Activated CD4-positive, alpha-beta T cell treated with anti-CD3 and anti-CD28 coated beads, Interleukin-2, amount 50 U/mL, for 16 hours (primary cell): ENCODE measurements around the gene RPS15.
"Not testable (repeated sequence)": the region's sequence is repeated elsewhere in the genome, so short reads cannot be mapped to it uniquely, and the experiment has no call there.

Source experiments
- DNase-seq: peaks from one replicate; pipeline ENCODE4 v3.0.0-alpha.2; 2020

RPS15 gene

DNA sequence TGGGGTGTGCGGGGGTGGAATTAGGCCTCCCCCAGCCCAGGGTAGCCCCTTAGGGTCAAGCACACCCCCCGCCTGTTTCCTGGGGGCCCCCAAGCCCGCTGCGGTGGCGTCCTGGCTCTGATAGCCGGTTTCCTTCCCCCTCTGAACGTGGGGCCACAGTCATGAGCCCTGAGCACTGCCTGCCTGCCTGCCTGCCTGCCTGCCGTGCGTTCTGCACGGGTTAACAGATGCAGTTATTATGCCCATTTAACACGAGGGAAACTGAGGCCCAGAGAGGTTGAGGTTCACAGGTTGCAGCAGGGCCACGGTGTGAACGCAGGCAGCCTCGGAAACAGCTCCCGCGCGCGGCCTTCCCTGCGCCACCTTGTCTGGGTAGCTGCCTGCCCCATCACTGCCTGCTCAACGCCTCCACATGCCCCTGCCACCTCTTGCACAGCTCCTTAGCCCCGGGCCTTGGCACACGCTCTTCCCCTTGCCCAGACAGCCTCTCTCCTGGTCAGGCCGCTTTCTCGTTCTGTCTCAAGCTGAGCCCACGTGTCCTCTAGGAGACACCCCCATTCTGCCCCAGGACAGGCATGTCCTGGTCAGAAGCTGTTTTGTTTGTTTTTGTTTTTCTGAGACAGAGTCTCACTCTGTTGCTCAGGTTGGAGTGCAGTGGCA is 35.7 kb upstream of the RPS15 start:
- DNase-seq = no peak

DNA sequence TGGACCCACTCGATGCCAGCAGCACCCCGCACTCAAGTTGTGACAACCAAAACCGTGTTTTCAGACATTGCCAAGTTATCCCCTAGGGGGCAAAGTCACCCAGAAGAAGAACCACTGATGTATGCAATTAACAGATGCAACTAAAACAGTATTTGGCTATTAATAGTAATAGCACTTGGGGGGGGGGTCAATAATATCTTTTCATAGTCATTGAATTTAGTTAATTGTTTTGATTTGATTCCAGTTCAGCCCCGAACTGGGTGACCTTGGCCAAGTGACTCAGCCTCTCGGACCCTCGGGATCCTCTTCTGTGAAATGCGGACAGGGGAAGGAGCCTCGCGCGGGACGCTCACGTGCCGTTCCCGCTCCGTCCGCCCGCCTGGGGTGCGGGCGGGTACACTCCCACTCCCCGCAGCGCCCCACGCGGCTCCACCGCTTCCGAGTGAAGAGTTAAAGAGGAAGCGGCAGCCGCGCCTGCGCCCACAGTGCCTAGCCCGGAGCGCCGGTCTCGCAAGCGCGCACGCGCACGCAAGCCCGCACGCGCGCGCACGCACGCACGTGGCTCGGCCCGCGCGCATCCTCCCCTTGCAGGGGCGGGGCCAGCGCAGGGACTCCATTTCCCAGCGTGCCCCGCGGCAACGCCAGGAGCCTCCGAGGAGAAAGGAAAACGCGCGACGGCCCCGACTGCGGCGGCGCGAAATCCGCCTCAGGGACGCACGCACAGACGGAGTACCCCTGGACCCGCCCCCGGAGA is 31.2 kb upstream of the RPS15 start:
- peak; percentile 99 for DNase-seq

DNA sequence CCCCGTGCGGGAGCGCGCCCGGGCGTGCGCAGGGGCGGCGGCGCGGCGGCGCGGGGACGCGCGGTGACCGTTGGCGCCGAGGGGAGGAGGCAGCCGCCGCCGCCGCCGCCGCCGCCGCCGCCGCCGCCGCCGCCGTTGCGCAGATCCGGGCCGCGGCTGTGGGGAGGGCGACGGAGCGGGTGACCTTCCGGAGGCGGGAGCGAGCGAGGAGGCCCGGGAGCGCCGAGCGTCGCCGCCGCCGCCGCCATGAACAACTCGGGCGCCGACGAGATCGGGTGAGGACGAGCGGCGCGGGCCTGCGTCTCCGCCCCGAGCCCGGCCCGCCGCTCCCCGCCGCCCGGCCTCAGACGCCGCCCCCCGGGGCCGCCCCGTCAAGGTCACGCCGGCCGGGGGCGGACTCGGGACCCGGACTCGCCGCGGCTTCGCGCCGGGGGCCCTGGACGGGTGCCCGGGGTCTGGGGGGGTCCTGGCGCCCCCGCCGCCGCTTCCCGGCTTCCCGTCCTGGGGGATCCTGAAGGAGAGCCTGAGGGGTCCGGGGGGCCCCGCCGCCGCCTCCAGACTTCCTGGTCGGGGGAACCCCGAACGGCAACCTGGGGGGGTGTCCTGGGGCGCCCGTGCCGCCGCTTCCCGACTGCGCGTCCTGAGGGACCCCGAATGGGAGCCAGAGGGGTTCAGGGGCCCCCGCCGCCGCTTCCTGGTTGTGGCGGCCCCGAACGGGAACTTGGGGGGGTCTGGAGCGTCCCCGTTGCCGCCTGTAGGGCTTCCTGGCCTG is 30.5 kb upstream of the RPS15 start, which contains the start of gene DAZAP1:
TSS of gene DAZAP1 (plus strand) at position 59 of the 772 bp plus-strand sequence. CDS start at position 247, 188 bp downstream.
- DNase-seq = no peak

DNA sequence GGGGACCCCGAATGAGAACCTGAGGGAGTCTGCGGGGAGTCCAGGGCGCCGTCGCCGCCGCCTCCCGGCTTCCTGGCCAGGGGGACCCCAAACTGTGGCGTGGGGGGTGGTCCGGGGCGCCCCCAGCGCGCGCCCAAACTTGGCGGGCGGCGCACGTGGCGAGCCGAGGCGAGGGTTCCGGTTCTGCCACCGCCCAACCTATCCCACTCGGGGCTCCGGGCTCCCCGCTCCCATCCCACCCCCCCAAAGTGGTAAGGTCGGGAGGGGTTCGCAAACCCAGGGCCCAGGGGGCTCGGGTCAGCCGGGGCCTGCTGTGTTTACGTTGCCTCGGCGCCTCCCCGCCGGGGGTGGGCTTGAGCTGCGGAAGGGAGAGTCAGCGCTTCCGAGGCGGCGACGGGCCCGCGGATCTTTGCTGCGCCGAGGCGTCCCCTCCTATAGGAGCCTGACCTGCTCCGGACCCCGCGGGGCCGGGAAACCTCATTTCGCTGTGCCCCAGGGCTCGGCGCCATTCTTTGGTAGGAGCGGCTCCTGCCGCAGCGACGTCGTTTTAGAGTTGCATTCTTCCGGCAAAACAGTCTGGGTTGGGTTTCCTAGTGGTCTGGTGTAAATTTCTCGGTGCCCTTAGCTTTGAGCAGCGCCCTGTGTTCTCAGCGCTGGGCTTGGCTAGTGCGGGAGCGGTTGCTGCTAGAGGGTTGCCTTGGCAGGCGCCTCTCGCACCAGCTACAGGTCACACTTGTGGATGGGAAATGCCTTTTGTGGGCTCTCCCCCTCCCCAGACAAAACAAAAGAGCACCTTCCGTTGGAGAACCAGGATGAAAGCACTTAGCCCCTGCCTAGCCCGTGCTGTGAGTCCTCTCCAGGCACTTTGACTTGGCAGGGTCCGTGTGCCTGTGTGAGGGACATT is 29.6 kb upstream of the RPS15 start:
- DNase-seq = peak; percentile 52

DNA sequence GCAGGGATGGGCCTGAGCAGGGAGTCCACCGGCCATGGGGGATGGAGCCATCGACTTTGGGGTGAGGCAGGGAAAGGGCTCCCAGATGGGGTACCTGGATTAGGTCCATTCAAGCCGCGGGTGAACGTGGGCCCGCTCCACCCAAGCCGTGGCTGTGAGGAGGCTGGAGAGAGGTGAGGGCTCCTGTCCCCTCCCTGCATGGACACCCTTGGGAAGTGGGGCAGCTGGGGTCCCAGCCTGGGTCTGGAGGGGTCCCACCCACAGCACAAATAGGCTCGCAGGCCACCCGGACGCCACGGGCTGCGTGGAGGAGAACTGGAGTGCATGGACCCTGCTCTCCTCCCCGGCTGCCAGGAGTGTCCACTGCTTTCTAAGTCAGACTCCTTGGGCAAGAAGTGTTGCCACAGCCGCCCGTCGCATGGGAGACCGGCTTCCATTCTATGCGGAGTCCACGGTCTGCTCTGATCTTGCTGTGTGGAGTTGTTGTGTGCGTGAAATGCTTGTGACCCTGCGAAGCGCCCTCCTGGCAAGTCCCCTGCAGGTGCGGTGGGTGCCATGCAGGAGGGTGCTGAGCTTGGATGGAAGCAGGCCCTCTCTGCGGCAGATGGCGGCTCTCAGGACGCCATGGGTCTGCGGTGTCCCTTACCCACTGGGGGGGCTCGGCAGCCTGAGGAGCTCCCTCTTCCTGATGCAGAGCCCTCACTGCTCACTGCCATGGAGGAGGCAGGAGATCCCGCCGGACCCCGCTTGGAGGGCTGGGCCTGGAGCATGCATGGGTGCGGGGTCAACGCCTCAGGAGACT is 28.8 kb upstream of the RPS15 start:
- no peak for DNase-seq

DNA sequence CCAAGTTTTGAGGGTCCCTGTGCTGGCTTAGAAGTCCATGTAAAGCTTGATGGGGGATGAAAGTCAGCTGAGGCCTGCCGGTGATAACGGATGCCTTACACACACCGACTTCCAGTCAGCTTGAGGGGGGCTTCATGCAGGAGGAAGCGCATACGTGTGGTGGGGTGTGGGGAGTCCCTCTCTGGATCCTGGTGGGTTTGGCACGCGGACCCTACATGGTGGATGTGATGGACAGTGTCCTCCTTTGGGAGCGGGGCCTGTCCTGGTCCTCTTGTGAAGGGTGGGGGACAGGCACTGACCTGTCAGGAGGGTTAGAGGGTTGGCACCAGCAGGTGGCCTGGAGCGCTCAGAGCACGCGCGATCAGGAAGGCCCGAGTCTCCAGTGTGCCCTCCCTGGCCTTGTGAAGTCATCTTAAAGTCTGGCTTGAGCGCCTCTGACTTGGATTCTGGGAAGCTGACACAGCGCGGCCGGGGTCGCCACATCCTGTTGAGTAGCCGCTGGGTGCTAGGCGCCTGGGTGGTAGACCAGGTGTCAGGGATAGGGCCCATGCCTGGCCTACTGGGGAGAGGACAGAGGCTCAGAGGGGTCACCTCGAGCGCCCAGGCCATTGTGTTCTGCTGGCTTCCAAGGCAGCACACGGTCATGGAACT is 27.9 kb upstream of the RPS15 start:
- DNase-seq = peak; percentile 28

DNA sequence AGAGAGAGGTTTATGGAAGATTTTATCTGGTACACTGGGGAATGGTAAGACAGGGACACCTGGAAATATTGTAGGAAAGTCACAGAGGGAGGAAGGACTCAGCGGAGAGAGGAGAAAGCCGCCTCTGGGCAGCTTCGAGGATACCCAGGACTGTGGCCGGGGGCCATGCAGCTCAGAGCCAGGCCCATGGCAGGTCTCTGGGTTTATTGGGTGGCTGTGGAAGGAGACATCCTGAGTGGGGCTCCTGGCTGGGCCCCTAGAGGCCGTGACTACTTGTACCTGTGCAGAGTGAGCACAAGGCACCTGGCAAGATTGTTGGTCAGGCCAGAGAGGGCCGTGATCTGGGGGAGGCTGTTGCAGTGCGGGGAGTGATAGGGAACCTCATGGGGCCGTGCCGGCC is 27.4 kb upstream of the RPS15 start:
- no peak for DNase-seq

DNA sequence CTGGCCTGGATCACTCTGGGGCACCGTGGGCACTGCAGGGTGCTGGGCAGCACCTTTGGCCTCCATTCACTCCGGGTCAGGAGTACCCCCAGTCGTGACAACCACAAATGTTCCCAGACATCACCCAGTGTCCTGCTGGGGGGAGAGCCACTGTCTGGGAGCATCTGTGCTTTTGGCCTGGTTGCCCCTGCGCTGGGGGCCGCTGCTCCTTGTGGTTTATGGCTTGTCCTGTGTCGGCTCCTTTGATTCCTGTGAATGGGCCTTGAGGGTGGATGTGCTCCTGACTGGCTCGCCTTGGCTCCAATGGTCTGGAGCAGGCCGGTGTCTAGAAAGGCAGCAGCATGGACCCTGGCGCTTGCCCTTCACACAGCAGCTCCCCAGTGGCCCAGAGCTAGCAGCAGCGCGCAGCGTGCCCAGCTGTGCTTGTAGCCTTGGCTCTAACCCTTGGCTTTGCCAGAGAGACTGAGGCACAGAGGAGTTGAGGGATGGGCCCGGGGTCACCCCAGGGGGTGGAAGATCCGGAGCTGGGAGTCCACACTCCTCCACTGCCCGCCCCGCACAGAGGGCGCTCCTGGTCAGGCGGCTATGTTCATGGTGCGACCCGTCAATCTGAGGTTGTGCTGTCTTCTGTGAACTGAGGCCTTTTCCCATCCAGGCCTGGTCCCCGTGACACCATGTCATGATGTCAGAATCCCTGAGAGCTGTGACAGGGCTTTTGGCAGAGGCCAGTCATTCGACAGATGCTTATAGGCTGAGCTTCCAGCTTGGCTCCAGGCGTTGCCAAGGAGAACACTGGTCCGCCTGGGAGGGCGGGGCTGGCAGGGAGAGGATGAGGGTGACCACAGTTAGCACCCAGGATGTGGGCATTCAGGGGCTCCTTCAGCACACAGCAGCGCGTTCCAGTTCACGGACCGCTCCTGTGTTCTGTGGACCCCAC is 26.7 kb upstream of the RPS15 start:
- peak; percentile 33 for DNase-seq

DNA sequence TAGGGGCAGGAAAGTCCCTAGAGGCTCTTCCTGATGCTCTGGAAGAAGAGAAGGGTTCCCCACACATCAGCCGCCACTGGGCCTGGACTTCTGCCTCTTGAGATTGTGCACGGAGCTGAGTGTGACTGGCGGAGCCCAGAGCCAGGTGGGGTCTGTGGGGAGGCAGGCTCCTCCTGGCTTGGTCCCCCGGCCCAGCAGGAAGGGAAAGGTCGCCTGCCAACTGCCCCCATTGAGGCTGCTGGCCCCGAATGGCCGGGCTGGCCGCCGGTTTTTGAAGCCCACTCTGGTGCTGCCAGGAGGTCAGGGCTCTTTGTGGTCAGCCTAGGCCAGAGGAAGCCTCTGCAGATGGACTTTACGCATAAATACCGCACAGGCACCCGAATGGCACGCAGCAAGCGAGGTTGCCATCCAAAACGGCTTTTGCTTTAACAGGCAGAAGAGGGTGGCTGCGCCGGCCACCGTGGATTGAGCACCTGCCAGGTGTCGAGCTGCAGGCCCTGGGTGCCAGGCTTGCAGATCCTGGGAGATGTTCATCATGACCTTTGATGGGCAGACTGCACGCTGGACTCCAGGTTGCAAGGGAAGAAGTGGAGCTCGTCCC is 25.8 kb upstream of the RPS15 start:
- DNase-seq = no peak

DNA sequence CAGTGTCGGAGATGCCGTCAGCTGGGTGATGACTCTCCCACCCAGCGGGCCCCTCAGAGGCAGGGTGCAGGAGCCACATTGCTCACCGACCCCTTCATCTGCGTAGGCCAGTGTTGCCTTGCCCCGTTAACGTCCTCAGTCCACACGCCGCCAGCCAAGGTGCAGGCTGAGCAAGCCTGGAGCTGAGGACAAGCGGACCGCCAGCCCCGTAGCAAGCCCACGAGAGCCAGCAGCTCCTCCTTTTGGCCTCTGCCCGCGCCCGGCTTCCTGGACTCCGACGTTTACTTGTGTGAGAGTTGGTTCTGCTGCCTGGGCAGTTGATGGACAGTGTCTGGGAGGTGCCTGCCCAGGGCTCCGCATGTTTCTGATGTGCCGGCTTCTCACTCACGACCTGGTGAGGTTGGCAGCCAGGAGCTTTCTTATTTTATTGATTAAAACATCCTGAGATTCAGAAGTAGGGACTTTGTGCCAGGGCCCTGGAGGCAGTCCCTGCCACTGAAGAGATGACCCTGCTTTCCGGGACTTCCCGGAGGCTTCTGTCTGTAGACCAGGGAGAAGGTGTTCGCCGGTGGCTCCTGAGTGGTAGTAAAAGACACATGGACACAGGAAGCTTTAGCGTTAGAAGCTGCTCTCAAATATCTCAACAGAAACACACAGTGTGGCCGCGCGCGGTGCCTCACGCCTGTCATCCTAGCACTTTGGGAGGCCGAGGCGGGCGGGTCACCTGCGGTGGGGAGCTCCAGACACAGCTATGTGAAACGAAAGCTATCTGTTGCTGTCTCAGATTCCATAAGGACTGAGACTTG is 25.0 kb upstream of the RPS15 start:
- no peak for DNase-seq

DNA sequence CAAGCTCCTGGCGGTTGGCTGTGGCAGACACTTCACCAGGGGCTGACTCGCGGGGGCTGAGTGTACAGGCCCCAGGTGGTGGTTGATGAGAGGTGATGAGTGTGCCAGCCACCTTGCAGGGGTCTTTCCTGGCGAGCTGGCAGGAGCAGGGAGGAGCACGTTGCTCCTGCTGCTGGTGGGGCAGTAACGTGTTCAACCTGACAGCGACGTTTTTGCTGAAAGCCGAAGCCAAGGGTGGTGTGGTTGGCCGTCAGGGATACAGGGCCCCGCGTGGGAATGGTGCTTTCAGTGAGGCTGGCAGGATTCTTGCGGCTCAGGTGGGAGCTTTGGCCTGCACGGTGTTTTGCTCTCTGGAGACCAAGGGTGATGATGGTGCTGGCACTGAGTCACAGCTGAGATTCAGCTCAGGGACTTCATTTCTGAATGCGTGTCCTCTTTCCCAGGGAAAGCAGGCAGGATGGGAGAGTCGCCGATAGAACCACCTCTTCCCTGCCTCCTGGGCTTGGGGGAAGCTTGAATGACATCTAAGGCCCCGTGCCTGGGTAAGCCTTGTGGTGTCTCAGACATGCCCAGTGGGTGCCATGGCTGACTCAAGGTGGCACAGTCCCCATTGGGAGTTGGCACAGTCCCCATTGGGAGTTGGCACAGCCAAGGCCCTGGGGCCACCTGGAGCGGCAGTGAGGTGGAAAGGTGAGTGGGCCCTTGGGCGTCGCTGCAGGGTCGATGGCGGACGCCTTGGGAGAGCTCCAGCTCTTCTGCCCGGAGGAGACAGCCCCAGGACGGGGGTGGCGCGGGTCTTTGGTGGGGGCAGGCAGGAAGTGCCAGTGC is 22.0 kb upstream of the RPS15 start:
- no peak for DNase-seq

DNA sequence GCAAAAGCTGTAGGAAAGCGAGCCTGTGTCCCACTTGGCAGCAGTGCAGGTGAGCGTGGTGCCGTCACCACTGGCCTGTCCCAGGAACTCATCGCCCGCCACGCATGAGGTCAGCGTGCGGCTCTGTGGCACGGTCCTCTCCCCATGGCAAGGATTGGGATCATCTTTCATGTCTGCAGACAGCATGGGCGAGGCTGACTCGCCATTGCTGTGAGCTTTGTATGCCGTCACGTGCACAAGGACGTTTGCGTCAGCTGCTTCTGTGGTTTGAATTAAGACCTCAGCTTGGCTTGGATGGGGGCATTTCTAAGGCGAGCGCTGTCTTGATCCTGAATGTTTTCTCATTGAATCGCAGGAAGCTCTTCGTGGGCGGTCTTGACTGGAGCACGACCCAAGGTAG is 21.1 kb upstream of the RPS15 start:
- no peak for DNase-seq

DNA sequence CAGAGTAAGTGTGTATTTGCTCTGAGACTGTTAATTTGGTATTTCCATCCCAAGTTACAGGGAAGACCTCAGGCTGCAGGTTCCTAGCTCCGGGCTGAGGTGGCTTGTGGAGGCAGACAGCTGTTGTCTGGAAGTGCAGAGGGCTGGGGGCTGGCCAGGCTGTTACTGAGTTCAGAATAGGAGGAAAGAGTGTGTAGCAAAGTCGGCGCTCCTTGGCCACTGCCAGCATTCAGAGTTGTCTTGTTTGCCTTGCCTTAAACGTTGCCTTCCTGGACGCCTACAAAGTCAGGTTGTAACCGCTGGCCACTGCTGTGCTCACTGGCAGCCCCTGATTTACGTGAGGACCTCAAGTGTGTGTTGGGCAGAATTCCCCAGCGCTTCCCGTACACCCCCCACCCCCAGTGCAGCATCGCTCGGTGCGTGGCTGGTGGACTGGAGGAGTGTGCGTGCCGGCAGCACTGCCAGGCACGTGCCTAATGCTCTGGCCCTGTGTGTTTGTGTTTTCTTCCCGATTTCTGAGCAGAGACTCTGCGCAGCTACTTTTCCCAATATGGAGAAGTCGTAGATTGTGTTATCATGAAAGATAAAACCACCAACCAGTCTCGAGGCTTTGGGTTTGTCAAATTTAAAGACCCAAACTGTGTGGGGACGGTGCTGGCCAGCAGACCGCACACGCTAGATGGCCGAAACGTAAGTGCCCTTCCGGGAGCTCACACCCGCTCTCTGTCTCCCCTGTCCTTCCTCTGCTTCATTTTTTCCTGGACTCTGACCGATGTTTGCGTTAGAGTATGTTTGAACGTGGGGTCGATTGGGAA is 20.3 kb upstream of the RPS15 start:
- DNase-seq = no peak

DNA sequence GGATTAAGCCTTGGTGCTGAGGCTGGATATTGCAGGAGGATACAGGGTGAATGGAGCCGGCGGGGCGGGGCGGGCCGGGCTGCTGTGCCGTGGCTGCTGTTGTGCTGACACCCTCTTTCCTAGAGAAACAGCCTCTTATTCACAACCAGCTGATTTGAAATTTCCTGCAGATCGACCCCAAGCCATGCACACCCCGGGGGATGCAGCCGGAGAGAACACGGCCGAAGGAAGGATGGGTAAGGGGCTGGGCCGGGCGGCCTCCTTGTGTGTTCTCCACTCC is 19.8 kb upstream of the RPS15 start:
- DNase-seq = no peak

DNA sequence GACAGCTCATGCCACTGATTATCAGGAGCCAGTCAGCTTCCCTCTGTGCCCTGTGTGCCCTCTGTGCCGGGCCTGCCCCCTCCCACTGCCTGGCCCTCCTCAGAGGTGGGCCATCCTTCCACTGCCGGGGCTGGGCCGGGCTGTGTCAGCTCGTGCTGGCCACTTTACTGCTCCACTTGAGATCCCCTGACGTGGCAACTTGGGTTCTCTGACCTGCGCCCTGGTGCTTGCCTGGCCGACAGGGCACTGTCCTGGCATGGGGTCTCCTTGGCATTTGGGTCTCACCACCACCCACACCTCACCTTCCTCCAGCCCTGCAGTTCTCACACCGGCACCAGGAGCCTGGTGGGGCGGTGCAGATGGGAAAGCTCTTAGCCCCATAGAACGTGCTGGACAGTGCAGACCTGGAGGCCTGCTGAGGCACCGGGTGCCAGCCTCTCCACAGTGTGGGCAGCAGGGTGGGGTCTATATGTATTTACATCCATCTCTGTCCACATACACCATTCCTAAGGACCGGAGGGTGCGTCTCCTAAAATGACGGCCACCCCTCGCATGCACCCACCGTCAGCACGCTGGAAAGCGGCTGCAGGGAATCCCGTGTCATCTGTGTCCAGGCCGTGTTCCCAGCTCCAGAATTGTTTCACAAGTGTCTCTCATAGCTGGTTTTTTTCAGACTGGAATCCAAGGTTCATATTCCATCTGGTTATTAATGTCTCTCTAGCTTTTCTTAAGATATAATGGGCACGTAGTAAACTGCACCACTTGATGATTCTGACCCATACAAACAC is 19.1 kb upstream of the RPS15 start:
- no peak for DNase-seq

DNA sequence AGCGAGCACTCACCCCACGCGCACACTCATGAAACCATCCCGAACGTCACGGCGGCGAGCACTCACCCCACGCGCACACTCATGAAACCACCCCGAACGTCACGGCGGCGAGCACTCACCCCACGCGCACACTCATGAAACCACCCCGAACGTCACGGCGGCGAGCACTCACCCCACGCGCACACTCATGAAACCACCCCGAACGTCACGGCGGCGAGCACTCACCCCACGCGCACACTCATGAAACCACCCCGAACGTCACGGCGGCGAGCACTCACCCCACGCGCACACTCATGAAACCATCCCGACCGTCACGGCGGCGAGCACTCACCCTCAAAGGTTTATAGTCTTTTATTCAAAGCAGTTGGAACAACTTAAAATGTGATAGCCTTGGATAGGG is 18.1 kb upstream of the RPS15 start:
- DNase-seq = not testable (repeated sequence)
